Gastrocnemius medialis (tissue), 4 donors: Measurements from ENCODE around the gene MPPED1. TPM values are rescaled to one million over a fixed set of nuclear protein-coding genes. Genes with fewer than 3 reads are reported as not detected.

Source experiments
- ATAC-seq, 2 donors: fragments of 150-250 bp; one replicate each; pipeline ENCODE4 v1.9.1; 2016
- DNase-seq, 2 donors: peaks; one replicate each; pipeline ENCODE4 v3.0.0-alpha.2; 2019
- H3K27ac ChIP-seq, 4 donors: fragments of 200-600 bp; sonication (generic); 1 replicate in 1 of 4; 2 replicates in 3 of 4; pipeline ENCODE4 v1.5.1; 2016 to 2018; ENCODE audit warnings: mild to moderate bottlenecking in 2 of 4, moderate library complexity in 1 of 4
- H3K27me3 ChIP-seq, 3 donors: fragments of 200-600 bp; sonication (generic) in 2 of 3; 1 replicate in 1 of 3; 2 replicates in 2 of 3; pipeline versions ENCODE4 v1.5.1 to v1.6.0; 2016 to 2019; ENCODE audit warnings: mild to moderate bottlenecking in 1 of 3, moderate library complexity in 1 of 3
- H3K36me3 ChIP-seq, 2 donors: fragments of 200-600 bp; sonication (generic) in 1 of 2; one replicate each; pipeline ENCODE4 v1.5.1; 2017 to 2018
- H3K4me1 ChIP-seq, 2 donors: fragments of 200-600 bp; sonication (generic) in 1 of 2; one replicate each; pipeline ENCODE4 v1.5.1; 2016 to 2017; ENCODE audit warnings: mild to moderate bottlenecking in 2 of 2
- H3K4me3 ChIP-seq, 4 donors: fragments of 200-600 bp; sonication (generic) in 3 of 4; 1 replicate in 1 of 4; 2 replicates in 3 of 4; pipeline ENCODE4 v1.5.1; 2016 to 2019; ENCODE audit warnings: mild to moderate bottlenecking in 2 of 4
- H3K9me3 ChIP-seq, 3 donors: fragments of 200-600 bp; sonication (generic) in 2 of 3; 1 replicate in 1 of 3; 2 replicates in 2 of 3; pipeline ENCODE4 v1.5.1; 2016 to 2019
- CTCF ChIP-seq, 5 experiments: fragments of 450-650 bp in 3 of 5; fragments of 200-600 bp in 2 of 5; sonication (generic) in 2 of 5; IDR thresholded peaks in 4 of 5; conservative IDR thresholded peaks in 1 of 5; 1 replicate in 4 of 5; 2 replicates in 1 of 5; pipeline ENCODE4 v1.5.1; 2016 to 2019; ENCODE audit warnings: antibody characterized with exemption in 5 of 5, mild to moderate bottlenecking in 3 of 5, moderate library complexity in 3 of 5
- POLR2A ChIP-seq, 2 donors: fragments of 450-650 bp; IDR thresholded peaks; one replicate each; pipeline ENCODE4 v1.6.1; 2017; ENCODE audit warnings: antibody characterized with exemption in 2 of 2, mild to moderate bottlenecking in 2 of 2, moderate library complexity in 2 of 2
- in situ Hi-C, 4 donors: fragments of 200-750 bp; cut with MboI; loops; one replicate each; pipeline versions ENCODE4 v1.15.0 to v1.8.0; 2017; ENCODE audit warnings: low sequenced_read_pairs in 4 of 4
- intact Hi-C: fragments of 100-400 bp; cut with DNase I; formaldehyde crosslinking; loops from one replicate; pipeline ENCODE4 v1.15.1; 2023; ENCODE audit warnings: low total_unique reads
- total RNA-seq, 4 donors: library from RNA; depleted of rRNA; stranded (reverse); fragments of >200 nt; gene quantifications; one replicate each; pipeline versions ENCODE4 v1.1.0 to v1.2.3, GENCODE V29; 2016

MPPED1 gene
- total RNA-seq, 4 donors from 2014 or later, result not detected

- H3K36me3 ChIP-seq, result no peaks in the 10 kb centered on the region
- DNase-seq (no peak), ATAC-seq (no peak)
- H3K9me3 ChIP-seq, result no peaks in the 10 kb centered on the region
- H3K27ac ChIP-seq, result no peak overlapping the region
- no peak overlapping the region for H3K4me3 ChIP-seq
- in situ Hi-C loops, result no loop called here
- no peak for TF ChIP-seq POLR2A (IDR thresholded peaks at IDR 0.05)
- no peak for TF ChIP-seq CTCF (IDR thresholded peaks at IDR 0.05 in 4 of 5, conservative IDR thresholded peaks at IDR 0.05 in 1 of 5)
- intact Hi-C loops, result no loop called here
- peaks cover 0 to 24% (median 16%) of the 10 kb centered on the region in 3 donors for H3K27me3 ChIP-seq
- H3K4me1 ChIP-seq, result no peaks in the 10 kb centered on the region
Observed at GRCh38 chr22:43471606-43472135, 59.9 kb downstream of the MPPED1 start.

GRCh38 chr22:43473031-43473430 is 61.2 kb downstream of the MPPED1 start:
- H3K4me1 ChIP-seq, result no peaks in the 10 kb centered on the region
- no peaks in the 10 kb centered on the region for H3K9me3 ChIP-seq
- H3K36me3 ChIP-seq, result no peaks in the 10 kb centered on the region
- ATAC-seq, result no peak
- in situ Hi-C loops, result no loop called here
- no peak overlapping the region for H3K4me3 ChIP-seq
- peaks cover 0 to 16% (median 11%) of the 10 kb centered on the region in 3 donors for H3K27me3 ChIP-seq
- TF ChIP-seq POLR2A (IDR thresholded peaks at IDR 0.05) (no peak), CTCF (IDR thresholded peaks at IDR 0.05 in 4 of 5, conservative IDR thresholded peaks at IDR 0.05 in 1 of 5) (no peak)
- no peak for DNase-seq
- intact Hi-C loops, result no loop called here
- H3K27ac ChIP-seq, result no peak overlapping the region

GRCh38 chr22:43473441-43473840 is 61.6 kb downstream of the MPPED1 start:
- intact Hi-C loops, result no loop called here

GRCh38 chr22:43474161-43475101 is 62.6 kb downstream of the MPPED1 start:
- Histone ChIP-seq H3K27me3 (peaks cover 0 to 11% (median 7%) of the 10 kb centered on the region in 3 donors), H3K27ac (no peak overlapping the region), H3K36me3 (no peaks in the 10 kb centered on the region), H3K4me3 (no peak overlapping the region), H3K9me3 (no peaks in the 10 kb centered on the region), H3K4me1 (no peaks in the 10 kb centered on the region)
- ATAC-seq, result no peak
- in situ Hi-C loops (no loop called here), intact Hi-C loops (no loop called here)
- TF ChIP-seq POLR2A (IDR thresholded peaks at IDR 0.05), result no peak
- TF ChIP-seq CTCF (IDR thresholded peaks at IDR 0.05 in 4 of 5, conservative IDR thresholded peaks at IDR 0.05 in 1 of 5), result no peak
- no peak for DNase-seq

More at GRCh38 chr22:43473441-43473840, 61.6 kb downstream of the MPPED1 start:
- ATAC-seq (no peak), DNase-seq (no peak)
- H3K9me3 ChIP-seq, result no peaks in the 10 kb centered on the region
- H3K27ac ChIP-seq, result no peak overlapping the region
- no peaks in the 10 kb centered on the region for H3K36me3 ChIP-seq
- TF ChIP-seq POLR2A (IDR thresholded peaks at IDR 0.05) (no peak), CTCF (IDR thresholded peaks at IDR 0.05 in 4 of 5, conservative IDR thresholded peaks at IDR 0.05 in 1 of 5) (no peak)
- in situ Hi-C loops, result no loop called here
- H3K4me3 ChIP-seq, result no peak overlapping the region
- H3K27me3 ChIP-seq, result peaks cover 0 to 12% (median 11%) of the 10 kb centered on the region in 3 donors
- no peaks in the 10 kb centered on the region for H3K4me1 ChIP-seq
